Stimulated activated CD8-positive, alpha-beta memory T cell treated with anti-CD3 and anti-CD28 coated beads, Interleukin-4, amount 100 ng/mL, for 24 hours (primary cell): ENCODE measurements around the gene PRKCB.

Experiments
- DNase-seq: peaks from one replicate; pipeline ENCODE4 v3.0.0-alpha.2; 2020; ENCODE audit warnings: low read depth

PRKCB gene

GRCh38 chr16:24049113-24049512 is 213.3 kb downstream of the PRKCB start:
- DNase-seq = no peak

GRCh38 chr16:24051125-24051524 is 215.3 kb downstream of the PRKCB start:
- no peak for DNase-seq

GRCh38 chr16:24052329-24053098 is 216.7 kb downstream of the PRKCB start:
- DNase-seq = no peak

DNA sequence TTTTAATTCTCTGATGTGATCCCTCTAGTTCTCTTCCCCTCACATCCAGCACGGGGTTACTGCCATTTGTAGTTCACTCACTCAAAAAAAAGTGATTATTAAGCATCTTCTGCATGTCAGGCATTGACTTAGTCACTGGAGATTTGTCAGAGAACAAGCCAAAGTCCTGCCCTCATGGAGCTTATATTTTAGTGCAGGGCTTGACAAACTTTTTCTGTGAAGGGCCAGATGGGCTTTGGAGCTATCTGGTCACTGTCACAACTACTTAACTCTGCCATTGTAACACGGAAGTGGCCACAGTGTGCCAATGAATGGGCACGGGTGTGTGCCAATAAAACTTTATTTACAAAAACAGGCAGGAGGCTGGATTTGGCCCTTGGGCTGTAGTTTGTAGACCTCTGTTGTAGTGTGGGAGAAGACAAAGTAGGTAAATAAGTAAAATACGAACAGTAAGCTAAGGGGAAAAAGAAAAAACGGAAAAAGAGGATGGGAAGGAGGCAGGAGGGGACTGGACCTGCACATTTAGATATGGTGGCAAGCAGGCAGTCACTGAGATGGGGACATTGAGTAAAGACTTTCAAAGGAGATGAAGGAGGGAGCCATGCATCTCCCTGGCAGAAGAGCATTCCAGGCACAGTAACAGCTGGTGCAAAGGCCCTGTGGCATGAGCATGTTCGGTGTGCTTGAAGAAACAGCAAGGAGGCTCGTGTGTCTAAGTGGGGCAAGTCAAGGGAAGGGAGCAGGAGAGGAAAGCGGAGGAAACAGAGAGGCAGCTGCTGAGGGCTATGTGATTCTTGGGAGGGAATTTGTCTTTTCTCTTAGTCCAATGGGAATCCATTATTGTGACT is 217.5 kb downstream of the PRKCB start:
- DNase-seq = no peak

- DNase-seq = no peak
These were observed 219.1 kb downstream of the PRKCB start for GRCh38 chr16:24054741-24055491.

GRCh38 chr16:24062270-24062817 is 226.6 kb downstream of the PRKCB start:
- DNase-seq = no peak

- DNase-seq = no peak
These were observed 233.3 kb downstream of the PRKCB start for GRCh38 chr16:24069036-24069590.

DNA sequence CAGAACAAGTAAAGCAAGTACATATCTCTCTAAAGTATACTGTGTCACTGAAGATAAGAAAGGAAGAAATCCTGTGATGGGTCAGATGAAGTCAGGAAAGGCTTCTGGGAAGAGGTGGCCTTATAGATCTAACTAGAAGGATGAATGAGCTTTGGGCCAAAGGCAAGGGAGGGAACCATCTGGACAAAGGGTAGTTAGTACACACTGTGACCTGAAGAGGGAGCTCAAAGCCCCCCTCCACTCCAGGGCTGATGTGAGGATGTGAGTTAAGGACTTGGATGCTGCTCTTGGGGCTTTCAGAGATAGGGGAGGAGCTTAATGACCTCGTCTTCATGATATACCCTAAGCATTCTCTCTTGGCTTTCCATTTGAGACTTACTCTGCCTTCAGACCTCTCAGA is 235.1 kb downstream of the PRKCB start:
- no peak for DNase-seq

DNA sequence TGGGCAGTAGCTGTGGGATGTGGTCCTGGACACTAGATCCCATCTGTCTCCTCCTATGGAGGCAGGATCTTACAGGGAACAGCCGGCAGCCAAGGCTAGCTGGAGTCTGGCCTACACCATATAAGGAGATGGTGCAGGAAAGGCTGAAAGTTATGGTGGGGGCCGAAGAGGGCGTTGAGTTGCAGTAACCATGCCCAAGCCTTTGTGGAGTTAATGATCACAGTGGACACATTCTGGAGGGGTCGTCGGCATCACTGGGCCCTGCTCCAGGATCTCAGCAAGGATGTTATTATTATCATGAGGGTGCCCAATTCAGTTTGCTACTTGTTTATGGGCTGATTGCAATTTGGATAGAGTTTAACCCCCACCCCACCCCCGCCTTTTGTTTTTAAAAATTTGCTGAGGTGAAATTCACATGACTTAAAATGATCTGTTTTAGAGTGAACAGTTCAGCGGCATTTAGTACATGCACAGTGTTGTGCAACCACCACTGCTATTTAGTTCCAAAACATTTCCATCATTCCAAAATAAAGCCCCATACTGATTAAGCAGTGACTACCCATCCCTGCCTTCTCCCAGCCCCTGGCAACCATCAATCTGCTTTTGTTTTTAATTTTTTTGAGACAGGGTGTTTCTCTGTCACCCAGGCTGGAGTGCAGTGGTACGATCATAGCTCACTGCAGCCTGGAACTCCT is 236.0 kb downstream of the PRKCB start:
- DNase-seq = no peak

- no peak for DNase-seq
These were observed 237.5 kb downstream of the PRKCB start for GRCh38 chr16:24073321-24073720.

DNA sequence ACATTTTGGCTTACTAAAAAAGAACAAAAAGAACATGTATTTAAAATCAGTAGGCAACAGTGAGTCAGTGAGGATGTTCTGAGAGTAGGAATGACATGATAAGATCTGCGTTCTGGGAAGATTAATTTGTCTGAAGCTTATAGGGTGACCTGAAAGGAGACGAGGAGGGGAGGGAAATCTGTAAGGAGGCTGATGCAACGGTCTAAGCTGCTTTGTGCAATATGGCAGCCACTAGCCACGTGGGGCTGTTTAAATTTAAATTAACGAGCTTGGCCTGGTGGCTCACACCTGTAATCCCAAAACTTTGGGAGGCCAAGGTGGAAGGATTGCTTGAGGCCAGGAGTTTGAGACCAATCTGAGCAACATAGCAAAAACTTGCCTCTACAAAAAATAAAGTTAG is 238.8 kb downstream of the PRKCB start:
- DNase-seq = no peak

DNA sequence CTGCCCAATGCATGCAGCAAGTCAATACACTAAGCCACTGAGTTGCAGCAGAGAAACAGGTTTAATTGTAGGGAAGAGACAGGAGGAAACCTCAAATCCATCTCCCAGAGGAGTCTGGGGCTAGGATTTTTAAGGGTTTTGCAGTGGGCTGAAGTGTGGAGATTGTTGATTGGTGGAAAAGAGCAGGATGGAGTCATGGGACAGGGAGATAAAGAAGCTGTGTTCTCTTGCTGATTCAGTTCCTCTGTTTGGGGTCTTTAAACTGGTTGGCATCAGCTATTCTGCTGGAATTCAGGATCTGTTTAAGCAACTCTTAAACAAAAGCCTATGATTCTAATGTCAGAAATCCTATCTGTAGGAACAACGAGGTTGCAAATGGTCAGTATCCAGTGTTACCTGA is 239.5 kb downstream of the PRKCB start:
- no peak for DNase-seq

- DNase-seq = no peak
These were observed 240.3 kb downstream of the PRKCB start for GRCh38 chr16:24075931-24076716.

- DNase-seq = no peak
These were observed 241.5 kb downstream of the PRKCB start for GRCh38 chr16:24077292-24077691.

GRCh38 chr16:24077966-24078365 is 242.2 kb downstream of the PRKCB start:
- DNase-seq = no peak

DNA sequence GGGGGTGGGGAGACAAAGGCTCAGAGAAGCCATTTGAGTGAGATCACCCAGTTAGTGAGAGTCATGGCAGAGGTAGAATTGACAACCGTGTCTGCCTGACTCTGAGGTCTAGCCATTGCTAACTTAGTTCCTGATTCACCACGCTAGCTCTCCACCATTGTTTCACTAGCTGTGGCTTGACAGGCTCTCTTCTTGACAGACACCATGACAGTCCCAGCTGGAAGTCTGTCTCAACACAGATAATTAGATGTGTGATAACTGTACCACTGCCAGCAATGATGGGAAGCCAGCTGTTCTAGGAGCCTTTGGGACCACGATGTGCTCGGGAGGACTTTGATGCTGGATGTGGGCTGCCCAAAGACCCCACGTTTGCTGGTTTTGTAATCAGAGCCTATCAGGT is 249.9 kb downstream of the PRKCB start:
- DNase-seq = no peak

GRCh38 chr16:24087891-24088410 is 252.2 kb downstream of the PRKCB start:
- no peak for DNase-seq

GRCh38 chr16:24088767-24089166 is 253.0 kb downstream of the PRKCB start:
- no peak for DNase-seq

GRCh38 chr16:24091125-24091524 is 255.3 kb downstream of the PRKCB start:
- no peak for DNase-seq

DNA sequence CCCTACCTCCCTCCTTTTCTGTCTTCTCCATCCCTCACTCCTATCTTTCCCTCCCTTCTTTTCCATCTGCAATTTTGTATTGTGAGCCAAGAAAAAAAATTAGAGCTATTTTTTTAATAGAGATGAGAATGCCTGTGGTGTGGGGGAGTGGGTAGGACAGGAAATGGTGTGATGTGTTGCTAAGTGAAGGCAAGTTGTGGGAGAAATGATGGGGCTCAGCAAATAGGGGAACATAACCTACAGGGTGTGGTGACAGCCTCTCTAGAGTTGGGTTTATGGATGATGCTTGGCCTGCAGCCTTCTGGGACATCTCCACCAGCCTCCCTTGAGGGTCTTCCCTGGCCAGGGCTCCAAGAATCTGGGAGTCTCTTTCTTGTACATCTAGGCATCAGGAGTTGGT is 257.3 kb downstream of the PRKCB start:
- no peak for DNase-seq
